Hepatocyte (in vitro differentiated cells): ENCODE measurements around the gene PLPPR1. TPM values are rescaled to one million over a fixed set of nuclear protein-coding genes. Genes with fewer than 3 reads are reported as not detected.

Source experiments
- DNase-seq: peaks from one replicate; pipeline ENCODE4 v3.0.0-alpha.2; 2016; ENCODE audit warnings: low spot score
- H2AFZ ChIP-seq: fragments of 200-600 bp; sonication (generic); 2 replicates; pipeline ENCODE4 v1.6.0; 2016; ENCODE audit warnings: antibody characterized with exemption, mild to moderate bottlenecking
- H3K27ac ChIP-seq: fragments of 200-600 bp; sonication (generic); 2 replicates; pipeline ENCODE4 v1.5.1; 2016; ENCODE audit warnings: mild to moderate bottlenecking
- H3K27me3 ChIP-seq: fragments of 200-600 bp; sonication (generic); 2 replicates; pipeline ENCODE4 v1.6.1; 2016
- H3K36me3 ChIP-seq: fragments of 200-600 bp; sonication (generic); replicated peaks from 2 replicates; pipeline ENCODE4 v1.5.1; 2016; ENCODE audit warnings: low read depth; ENCODE audit not compliant: insufficient read depth
- H3K4me1 ChIP-seq: fragments of 200-600 bp; sonication (generic); 2 replicates; pipeline ENCODE4 v1.5.1; 2016; ENCODE audit warnings: mild to moderate bottlenecking, moderate library complexity; ENCODE audit not compliant: insufficient read depth
- H3K4me2 ChIP-seq: fragments of 200-600 bp; sonication (generic); 2 replicates; pipeline ENCODE4 v1.6.0; 2016
- H3K4me3 ChIP-seq: fragments of 200-600 bp; sonication (generic); 2 replicates; pipeline ENCODE4 v1.5.1; 2016; ENCODE audit warnings: mild to moderate bottlenecking
- H3K79me2 ChIP-seq: fragments of 200-600 bp; sonication (generic); 2 replicates; pipeline ENCODE4 v1.6.0; 2017; ENCODE audit warnings: mild to moderate bottlenecking
- H3K9me2 ChIP-seq: fragments of 200-600 bp; sonication (generic); replicated peaks from 2 replicates; pipeline ENCODE4 v1.6.0; 2017; ENCODE audit warnings: mild to moderate bottlenecking; ENCODE audit not compliant: insufficient read depth
- H3K9me3 ChIP-seq: fragments of 200-600 bp; sonication (generic); 2 replicates; pipeline ENCODE4 v1.5.1; 2016; ENCODE audit warnings: low read depth, mild to moderate bottlenecking
- H4K20me1 ChIP-seq: fragments of 200-600 bp; sonication (generic); 2 replicates; pipeline ENCODE4 v1.6.0; 2016; ENCODE audit warnings: mild to moderate bottlenecking; ENCODE audit not compliant: insufficient read depth, poor library complexity, severe bottlenecking
- EZH2 ChIP-seq: fragments of 200-600 bp; sonication (generic); IDR thresholded peaks from 2 replicates; pipeline ENCODE4 v1.6.1; 2016; ENCODE audit warnings: antibody characterized with exemption, mild to moderate bottlenecking, borderline replicate concordance
- EZH2phosphoT487 ChIP-seq: fragments of 200-600 bp; sonication (generic); IDR thresholded peaks from one replicate; pipeline ENCODE4 v1.6.1; 2018; ENCODE audit warnings: antibody characterized with exemption, mild to moderate bottlenecking, low read depth, moderate library complexity; ENCODE audit not compliant: unreplicated experiment, severe bottlenecking
- WGBS: methylation state at CpG from one replicate; pipeline ENCODE4 v1.1.6; 2016; ENCODE audit warnings: low lambda C conversion rate; ENCODE audit errors: missing lambda C conversion rate; 5-methylcytosine and 5-hydroxymethylcytosine counted together
- polyA plus RNA-seq: library from polyadenylated mRNA; unstranded; fragments of >200 nt; fragmentation: Nextera tagmentation; extraction: Ambion mirVana; gene quantifications from 2 replicates; pipeline ENCODE4 v1.2.1, GENCODE V29; 2016
- total RNA-seq: library from RNA; depleted of rRNA; stranded (reverse); fragments of >200 nt; gene quantifications from 2 replicates; pipeline ENCODE4 v1.2.3, GENCODE V29; 2014
- TF ChIP-seq, protein P1 (sequence below): fragments of 200-600 bp; sonication (generic); IDR thresholded peaks from 2 replicates; pipeline ENCODE4 v1.5.1; 2016; ENCODE audit warnings: antibody characterized with exemption, mild to moderate bottlenecking; ENCODE audit not compliant: poor library complexity

Gene PLPPR1
- total and polyA plus RNA-seq, 2 experiments from 2014 or later = 0.27 to 2.1 TPM

GRCh38 chr9:101054657-101055056, 26.1 kb downstream of the PLPPR1 start:
- H3K4me2 ChIP-seq = no peak overlapping the region
- DNase-seq = no peak
- 54% methylated on average over 8 of the region's 8 CpGs for WGBS
- no peaks in the 10 kb centered on the region for H3K36me3 ChIP-seq
- no peaks in the 10 kb centered on the region for H4K20me1 ChIP-seq
- no peaks in the 10 kb centered on the region for H3K79me2 ChIP-seq
- TF ChIP-seq EZH2 (no peak), EZH2phosphoT487 (no peak)
- TF ChIP-seq, protein P1, sequence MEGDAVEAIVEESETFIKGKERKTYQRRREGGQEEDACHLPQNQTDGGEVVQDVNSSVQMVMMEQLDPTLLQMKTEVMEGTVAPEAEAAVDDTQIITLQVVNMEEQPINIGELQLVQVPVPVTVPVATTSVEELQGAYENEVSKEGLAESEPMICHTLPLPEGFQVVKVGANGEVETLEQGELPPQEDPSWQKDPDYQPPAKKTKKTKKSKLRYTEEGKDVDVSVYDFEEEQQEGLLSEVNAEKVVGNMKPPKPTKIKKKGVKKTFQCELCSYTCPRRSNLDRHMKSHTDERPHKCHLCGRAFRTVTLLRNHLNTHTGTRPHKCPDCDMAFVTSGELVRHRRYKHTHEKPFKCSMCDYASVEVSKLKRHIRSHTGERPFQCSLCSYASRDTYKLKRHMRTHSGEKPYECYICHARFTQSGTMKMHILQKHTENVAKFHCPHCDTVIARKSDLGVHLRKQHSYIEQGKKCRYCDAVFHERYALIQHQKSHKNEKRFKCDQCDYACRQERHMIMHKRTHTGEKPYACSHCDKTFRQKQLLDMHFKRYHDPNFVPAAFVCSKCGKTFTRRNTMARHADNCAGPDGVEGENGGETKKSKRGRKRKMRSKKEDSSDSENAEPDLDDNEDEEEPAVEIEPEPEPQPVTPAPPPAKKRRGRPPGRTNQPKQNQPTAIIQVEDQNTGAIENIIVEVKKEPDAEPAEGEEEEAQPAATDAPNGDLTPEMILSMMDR = no peak
- no peak overlapping the region for H3K27ac ChIP-seq
- no peaks in the 10 kb centered on the region for H3K4me1 ChIP-seq
- no peak overlapping the region for H3K4me3 ChIP-seq
- H3K27me3 ChIP-seq = no peaks in the 10 kb centered on the region
- H2AFZ ChIP-seq = no peak overlapping the region
- no peaks in the 10 kb centered on the region for H3K9me2 ChIP-seq
- H3K9me3 ChIP-seq = no peaks in the 10 kb centered on the region

GRCh38 chr9:101055516-101055915, 27.0 kb downstream of the PLPPR1 start:
- H3K9me3 ChIP-seq = no peaks in the 10 kb centered on the region
- no peak for DNase-seq
- no peaks in the 10 kb centered on the region for H3K27me3 ChIP-seq
- no peak overlapping the region for H3K4me2 ChIP-seq
- H3K36me3 ChIP-seq = no peaks in the 10 kb centered on the region
- no peak for TF ChIP-seq EZH2
- TF ChIP-seq, protein P1 = no peak
- TF ChIP-seq EZH2phosphoT487 = no peak
- H3K79me2 ChIP-seq = no peaks in the 10 kb centered on the region
- H4K20me1 ChIP-seq = no peaks in the 10 kb centered on the region
- no peak overlapping the region for H3K27ac ChIP-seq
- H3K9me2 ChIP-seq = no peaks in the 10 kb centered on the region
- no peak overlapping the region for H2AFZ ChIP-seq
- H3K4me1 ChIP-seq = no peaks in the 10 kb centered on the region
- no peak overlapping the region for H3K4me3 ChIP-seq
- 75% methylated on average over 3 of the region's 3 CpGs for WGBS

- Histone ChIP-seq H3K4me3 (no peak overlapping the region), H3K36me3 (no peaks in the 10 kb centered on the region), H4K20me1 (no peaks in the 10 kb centered on the region), H3K4me2 (no peak overlapping the region), H3K79me2 (no peaks in the 10 kb centered on the region), H3K27ac (no peak overlapping the region), H3K27me3 (no peaks in the 10 kb centered on the region), H3K9me3 (no peaks in the 10 kb centered on the region), H3K4me1 (no peaks in the 10 kb centered on the region), H2AFZ (no peak overlapping the region), H3K9me2 (no peaks in the 10 kb centered on the region)
- peak; percentile 24 for DNase-seq
- WGBS = 64% methylated on average over 1 of the region's 1 CpG
- no peak for TF ChIP-seq EZH2
- TF ChIP-seq EZH2phosphoT487 = no peak
- TF ChIP-seq, protein P1 = no peak
Observed at GRCh38 chr9:101062686-101063085, 34.2 kb downstream of the PLPPR1 start.

- 68% methylated on average over 2 of the region's 2 CpGs for WGBS
- no peaks in the 10 kb centered on the region for H3K9me2 ChIP-seq
- H3K36me3 ChIP-seq = no peaks in the 10 kb centered on the region
- no peak for TF ChIP-seq EZH2phosphoT487
- TF ChIP-seq, protein P1 = no peak
- TF ChIP-seq EZH2 = no peak
- H3K27ac ChIP-seq = no peak overlapping the region
- DNase-seq = no peak
- H3K4me2 ChIP-seq = no peak overlapping the region
- no peaks in the 10 kb centered on the region for H3K9me3 ChIP-seq
- no peaks in the 10 kb centered on the region for H3K4me1 ChIP-seq
- H3K79me2 ChIP-seq = no peaks in the 10 kb centered on the region
- H2AFZ ChIP-seq = no peak overlapping the region
- no peaks in the 10 kb centered on the region for H3K27me3 ChIP-seq
- no peaks in the 10 kb centered on the region for H4K20me1 ChIP-seq
- no peak overlapping the region for H3K4me3 ChIP-seq
Observed at GRCh38 chr9:101063192-101063591, 34.7 kb downstream of the PLPPR1 start.
